Measurements from ENCODE around the gene FAM32A.

Gene FAM32A

DNA sequence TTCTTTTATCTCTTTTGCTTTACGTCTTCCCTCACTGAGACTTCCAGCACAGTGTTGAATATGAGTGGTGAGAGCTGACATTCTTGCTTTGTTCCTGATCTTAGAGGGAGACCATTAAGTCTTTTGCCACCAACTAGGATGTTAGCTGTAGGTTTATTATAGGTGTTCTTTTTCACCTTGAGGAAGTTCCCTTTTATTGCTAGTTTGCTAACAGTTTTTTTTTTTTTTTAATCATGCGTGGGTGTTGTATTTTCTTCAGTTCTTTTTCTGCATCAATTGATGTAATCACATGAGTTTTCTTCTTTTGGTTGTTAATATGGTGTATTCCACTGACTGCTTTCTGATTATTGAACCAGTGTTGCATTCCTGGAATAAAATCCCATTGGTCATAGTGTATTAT lies 33.6 kb downstream of the FAM32A start:
- in situ Hi-C loops (cut with MboI; ENCODE audit: low sequenced_read_pairs): no loop called here

DNA sequence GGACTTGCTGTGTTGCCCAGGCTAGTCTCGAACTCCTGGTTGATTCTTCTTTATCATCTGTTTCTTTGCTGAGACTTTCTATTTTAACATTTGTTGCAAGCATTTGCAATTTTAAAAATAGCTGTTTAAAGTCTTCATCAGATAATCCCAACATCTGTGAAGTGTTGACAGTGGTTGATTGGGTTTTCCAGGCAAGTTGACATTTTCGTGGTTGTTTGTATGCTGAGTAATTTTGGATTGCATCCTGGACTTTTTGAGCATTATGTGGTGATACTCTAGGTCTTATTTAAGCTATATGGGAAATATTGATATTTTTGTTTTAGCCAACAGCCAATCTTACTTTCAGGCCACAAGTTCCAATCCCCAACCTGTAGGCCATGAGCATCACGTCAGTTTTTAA lies 37.6 kb downstream of the FAM32A start:
- in situ Hi-C loops (cut with MboI; ENCODE audit: low sequenced_read_pairs): no loop called here

DNA sequence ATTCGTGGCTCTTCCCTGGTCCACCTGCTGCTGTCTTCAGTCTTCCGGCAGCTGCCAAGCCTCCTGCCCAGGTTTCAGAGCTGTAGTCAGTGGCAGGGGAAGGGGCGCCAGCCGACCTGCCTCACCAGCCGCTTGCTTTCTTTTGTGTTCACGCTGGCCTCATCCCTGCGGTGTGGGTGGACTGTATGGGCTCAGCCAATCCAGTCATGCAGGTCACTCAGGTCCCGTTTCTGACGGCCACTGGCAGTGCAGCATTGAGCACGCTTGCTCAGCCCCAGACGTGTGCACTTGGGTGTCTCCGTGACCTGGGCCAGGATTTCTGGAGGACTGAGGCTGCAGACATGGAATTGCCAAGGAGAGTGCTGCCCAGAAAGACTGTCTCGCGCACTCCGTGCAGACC lies 38.5 kb downstream of the FAM32A start:
- in situ Hi-C loops (cut with MboI; ENCODE audit: low sequenced_read_pairs): no loop called here

DNA sequence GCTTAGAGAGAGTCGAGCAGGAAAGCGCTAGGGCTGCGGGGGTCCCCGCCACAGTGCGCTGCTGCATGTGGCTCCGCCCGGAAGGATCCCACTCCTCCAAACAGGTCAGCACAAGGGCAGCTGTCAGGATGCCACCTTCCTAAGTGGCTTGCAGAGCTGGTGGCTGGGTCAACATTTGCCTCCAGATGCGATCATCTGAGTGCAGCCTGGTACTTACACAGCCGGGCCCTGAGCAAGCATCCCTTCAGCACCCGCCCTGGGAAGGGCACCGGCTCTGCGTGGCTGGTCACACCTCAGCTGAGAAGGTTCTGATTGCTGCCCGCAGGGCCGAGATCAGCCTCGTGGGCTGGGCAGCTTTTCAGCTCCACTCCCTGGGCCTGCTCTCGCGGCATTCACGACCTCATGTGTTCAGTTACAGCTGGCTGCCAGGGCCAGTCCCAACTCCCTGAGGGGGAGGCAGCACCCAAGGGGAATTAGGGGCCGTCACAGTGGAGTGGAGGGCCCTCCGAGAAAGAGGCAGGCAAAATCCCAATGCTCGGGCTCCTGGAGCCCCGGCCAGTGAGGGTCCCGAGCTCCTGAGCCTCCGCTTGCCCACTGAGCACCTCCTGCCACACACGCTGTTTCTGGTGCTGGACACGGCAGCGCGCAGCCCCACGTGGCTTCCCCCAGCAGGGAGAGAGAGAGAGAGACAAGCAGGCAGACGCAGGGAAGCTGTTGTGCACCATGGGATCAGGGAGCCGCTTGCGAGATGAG lies 39.3 kb downstream of the FAM32A start:
- in situ Hi-C loops (cut with MboI; ENCODE audit: low sequenced_read_pairs): no loop called here

DNA sequence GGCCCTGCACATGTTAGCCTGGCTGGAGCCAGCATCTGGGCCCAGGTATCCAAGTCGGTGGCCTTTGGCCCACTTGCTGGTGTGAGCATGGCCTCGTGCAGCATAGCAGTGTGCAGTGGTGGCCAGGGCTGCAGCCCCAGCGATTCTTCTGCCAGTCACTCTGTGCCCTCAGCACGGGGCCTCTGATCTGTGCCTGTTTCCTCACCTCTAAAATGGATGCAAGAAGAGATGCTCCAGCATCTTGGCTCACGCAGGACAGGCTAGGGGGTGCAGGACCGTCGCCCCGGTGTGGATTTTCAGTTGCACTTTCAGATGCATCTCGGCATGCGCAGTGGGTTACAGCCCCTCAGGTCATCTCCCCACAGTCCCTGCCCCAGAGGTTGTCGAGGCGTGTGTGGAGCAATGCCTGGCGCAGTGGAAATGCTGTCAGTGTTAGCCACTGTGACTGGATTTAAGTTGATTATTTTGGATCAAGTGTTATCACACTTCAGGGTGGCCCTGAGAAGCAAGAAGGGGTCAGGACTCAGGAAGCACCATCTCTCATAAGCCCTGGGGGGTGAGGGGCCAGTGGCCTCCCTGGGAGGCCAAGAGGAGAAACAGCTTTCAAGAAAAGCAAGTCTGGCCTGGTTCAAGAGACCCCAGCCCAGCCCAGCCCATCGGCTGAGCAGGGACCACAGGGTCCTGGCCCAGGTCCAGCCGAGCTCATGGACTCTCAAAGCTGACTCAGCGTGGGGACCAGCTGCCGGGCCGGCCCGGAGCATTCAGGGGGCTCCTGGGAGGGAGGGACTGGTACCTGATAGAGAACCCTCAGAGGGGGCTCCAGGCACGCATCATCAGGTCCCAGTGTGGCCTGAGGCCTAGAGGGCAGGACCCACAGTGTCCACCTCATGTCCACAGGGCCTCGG lies 40.3 kb downstream of the FAM32A start:
- in situ Hi-C loops (cut with MboI; ENCODE audit: low sequenced_read_pairs): no loop called here

DNA sequence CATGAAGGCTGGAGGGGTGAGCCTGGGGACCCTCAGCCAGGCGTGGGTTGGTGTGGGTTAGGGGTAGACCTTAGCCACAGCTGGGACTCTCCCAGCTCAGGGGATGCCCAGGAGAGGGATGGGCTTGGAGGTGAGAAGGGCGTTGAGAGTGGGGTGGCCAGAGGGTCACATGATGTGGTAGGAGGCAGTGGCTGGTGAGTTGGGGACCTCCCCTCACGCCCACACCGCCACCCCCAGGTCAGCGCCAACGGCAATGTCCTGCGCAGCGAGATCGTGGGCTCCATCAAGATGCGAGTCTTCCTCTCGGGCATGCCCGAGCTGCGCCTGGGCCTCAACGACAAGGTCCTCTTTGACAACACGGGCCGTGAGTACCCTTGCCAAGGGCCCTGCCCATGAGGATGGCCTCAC lies 41.0 kb downstream of the FAM32A start:
- in situ Hi-C loops (cut with MboI; ENCODE audit: low sequenced_read_pairs): no loop called here

DNA sequence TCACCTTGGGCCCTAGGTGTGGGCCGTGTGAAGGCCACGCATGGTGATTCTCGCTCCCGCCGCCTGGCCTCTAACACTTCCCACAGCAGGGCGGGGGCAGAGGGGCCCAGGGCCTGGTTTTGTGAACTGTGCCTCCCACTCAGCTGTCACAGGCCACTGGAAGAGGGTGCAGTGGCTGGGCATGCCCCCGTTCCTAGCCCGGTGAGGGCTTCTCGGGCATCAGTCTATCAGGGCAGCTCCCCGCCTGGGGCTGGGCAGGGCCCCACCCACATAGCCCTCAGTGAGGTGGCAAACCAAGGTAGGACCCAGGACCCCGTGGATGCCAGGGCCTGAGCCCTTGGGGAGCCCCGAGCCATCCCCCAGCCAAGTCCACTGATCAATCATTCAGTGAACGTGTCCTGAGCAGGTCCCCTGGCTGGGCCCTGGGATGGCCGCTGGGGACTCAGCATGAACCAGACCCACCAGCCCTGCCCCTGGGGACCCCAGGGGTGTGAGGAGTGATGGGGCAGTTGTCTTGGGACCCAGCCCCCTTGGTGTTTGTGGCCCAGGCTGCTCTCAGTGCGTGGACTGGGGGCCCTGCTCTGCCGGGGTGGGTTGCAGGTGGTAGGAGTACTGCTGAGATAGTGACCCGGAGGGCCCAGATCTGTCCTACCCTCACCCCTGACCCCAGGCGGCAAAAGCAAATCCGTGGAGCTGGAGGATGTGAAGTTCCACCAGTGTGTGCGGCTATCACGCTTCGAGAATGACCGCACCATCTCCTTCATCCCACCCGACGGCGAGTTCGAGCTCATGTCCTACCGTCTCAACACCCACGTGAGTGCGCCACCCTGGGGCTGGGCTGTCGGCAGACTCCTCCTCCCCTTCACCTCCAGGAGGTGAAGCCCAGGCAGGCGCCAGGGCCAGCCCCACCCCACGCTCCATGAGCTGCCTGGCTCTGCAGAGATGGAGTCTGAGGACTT lies 41.9 kb downstream of the FAM32A start:
- in situ Hi-C loops (cut with MboI; ENCODE audit: low sequenced_read_pairs): no loop called here

DNA sequence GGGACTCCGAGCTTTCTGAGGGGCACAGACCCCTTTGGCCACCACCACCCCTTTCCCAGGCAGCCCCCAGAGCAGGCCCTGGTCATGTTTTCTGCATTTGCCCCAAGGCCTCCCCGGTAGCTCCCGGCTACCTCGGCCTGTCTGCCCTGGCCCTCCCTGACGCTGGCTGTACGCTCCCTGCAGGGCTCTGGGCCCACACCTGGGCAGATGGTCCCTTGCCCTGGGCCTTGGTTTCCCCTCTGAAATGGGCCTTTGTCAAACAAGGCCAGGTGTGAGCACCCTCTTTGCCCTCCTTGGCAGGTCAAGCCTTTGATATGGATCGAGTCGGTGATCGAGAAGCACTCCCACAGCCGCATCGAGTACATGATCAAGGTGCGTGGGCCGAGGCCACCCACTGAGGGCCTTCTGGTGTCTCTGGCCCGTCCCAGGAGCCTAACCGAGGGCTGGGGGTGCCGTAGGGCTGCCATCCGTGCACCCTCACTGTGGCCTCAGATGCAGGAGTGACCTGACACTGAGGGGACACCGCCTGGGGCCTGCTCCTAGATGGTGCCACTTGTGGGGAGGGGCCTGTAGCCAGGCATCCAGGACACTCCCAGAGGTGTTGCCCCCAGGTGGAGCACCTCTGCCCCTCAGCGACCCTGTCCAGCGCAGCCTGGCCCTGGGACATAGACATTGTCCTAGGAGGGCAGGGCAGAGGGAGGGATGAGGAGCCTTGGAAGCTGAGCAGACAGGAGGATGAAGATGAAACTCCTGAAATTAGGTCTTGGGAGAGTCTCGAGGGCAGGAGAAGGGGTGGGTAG lies 42.8 kb downstream of the FAM32A start:
- in situ Hi-C loops (cut with MboI; ENCODE audit: low sequenced_read_pairs): no loop called here

DNA sequence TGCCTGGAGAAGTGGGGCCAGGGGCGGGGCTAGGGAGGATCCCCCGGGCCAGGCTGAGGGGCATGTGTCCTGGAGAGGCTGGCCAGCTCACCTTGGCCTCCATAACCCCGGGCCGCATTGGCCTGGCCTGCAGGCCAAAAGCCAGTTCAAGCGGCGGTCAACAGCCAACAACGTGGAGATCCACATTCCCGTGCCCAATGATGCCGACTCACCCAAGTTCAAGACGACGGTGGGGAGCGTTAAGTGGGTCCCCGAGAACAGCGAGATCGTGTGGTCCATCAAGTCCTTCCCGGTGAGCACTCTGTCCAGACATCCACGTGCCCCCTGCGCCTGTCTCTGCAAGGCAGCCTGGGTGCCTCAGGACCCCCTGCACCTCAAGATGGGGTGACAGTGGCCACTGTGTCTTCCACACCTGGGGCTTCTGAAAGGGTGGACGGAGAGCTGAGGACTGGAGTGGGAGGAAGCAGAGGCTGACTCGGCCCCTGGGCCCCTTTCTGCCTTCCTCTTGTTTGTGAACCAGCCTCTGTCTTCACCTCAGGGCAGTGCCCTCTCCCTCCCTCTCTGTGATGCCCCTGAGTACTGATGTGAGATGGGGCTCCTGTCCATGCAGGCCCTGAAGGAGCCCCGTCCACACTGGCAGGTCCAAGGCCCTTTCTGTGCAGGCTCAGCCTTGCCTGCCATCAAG lies 43.6 kb downstream of the FAM32A start:
- in situ Hi-C loops (cut with MboI; ENCODE audit: low sequenced_read_pairs): no loop called here

DNA sequence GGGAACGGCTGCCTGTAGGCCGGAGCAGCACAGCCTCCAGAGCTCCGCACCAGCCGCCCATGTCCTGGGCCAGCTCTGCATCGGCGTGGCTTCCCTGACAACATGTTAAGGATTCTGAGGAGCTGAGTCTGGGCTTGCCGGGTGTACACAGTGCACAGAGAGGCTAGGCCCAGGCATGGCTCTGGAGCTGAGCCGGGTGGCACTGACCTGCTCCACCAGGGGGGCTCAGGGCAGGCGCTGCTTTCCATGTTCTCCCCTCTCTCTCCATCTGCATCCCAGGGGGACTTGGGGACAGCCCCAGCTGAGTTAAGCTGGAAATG lies 44.1 kb downstream of the FAM32A start:
- in situ Hi-C loops (cut with MboI; ENCODE audit: low sequenced_read_pairs): no loop called here

DNA sequence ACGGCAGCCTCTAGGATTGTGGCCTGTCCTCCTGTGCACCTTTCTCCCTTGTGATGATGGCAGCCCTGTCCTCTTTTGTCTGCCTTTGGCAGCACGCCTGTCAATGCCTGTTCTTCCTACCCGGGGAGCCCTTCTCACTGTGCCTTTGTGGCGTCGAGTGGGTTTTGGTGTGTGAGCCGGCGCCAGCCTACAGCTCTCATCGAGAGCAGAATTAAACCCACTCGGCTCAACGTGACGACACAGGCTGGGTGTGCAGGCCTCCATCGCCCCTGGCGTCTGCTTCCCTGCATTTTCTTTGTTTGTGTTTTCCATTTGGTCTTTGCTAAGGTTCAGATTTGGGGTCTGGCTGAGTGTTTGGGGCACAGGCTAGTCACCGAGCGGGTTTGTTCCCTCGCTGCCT lies 46.9 kb downstream of the FAM32A start:
- in situ Hi-C loops (cut with MboI; ENCODE audit: low sequenced_read_pairs): no loop called here

DNA sequence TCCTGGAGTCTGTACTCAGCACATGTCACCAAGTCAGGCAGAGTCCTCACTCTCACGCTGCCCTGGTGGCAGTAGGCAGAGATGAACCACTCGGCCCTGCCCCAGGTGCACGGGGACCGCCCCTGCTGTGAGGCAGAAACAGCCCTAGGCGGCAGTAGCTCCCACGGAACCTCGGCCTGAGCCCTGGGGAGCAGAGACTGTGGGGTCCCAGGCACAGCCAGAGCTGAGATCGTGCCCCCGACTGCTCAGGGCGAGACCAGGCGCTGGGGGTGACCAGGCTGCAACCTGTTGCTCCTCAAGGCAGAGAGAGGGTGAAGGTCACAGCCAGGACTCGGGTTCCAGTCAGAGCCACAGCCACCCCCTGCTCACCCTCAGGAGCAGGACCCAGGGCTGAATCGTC lies 47.4 kb downstream of the FAM32A start:
- in situ Hi-C loops (cut with MboI; ENCODE audit: low sequenced_read_pairs): no loop called here

DNA sequence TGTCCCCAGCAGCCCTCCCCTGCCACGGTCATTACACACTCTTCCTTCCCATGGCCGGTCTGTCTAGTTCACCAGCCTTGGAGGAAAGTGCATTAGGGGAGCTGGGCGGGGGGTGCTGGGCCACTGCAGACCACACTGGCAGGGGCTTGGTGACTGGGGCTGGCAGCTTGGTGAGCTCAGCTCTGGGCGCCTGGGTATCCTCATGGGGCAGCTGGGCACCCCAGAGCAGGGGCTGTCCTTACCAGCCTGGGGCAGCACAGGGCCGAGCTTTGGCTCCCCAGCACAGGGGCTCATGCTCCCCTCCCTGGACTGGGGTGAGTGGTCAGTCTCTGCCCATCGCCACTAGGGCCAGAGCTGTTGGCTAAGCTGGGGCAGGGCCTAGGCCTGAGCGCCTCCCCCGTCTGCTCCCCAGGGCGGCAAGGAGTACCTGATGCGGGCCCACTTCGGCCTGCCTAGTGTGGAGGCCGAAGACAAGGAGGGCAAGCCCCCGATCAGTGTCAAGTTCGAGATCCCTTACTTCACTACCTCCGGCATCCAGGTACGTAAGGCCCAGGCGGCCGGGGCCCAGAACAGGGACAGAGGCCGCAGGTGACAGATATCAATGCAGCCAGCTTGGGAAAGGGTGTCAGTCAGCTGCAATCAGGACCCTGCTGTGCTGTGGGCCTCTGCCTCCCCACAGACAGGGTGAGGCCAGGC lies 48.0 kb downstream of the FAM32A start:
- in situ Hi-C loops (cut with MboI; ENCODE audit: low sequenced_read_pairs): no loop called here

DNA sequence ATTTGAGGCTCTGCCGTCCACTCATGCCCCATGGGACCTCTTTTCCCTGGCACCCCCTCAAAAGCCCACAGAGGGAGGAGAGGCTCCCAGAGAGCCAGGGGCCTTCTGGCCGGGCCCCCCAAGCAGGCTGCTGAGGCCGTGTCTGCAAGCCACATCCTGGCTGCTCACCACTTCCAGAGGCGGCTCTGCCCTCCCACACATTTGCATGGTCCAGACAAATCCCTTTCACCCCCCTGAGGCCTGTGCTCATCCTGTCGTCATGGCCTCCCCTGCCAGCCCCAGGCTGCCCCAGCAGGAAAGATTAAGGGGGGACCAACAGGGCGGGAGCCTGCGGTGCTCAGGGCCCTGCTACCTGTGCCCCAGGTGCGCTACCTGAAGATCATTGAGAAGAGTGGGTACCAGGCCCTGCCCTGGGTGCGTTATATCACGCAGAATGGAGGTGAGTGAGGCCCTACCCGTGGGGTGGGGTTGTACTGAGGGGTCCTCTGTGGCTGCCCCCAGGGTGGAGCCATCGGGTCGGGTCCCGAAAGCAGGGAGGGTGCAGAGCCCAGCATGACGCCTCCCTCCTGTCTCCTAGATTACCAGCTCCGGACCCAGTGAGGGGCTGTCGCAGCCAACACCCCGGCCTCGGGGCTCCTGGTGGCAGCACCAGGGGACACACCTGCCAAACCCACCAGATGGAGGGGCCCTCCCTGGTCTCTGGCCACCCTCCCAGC lies 48.8 kb downstream of the FAM32A start:
- in situ Hi-C loops (cut with MboI; ENCODE audit: low sequenced_read_pairs): no loop called here

DNA sequence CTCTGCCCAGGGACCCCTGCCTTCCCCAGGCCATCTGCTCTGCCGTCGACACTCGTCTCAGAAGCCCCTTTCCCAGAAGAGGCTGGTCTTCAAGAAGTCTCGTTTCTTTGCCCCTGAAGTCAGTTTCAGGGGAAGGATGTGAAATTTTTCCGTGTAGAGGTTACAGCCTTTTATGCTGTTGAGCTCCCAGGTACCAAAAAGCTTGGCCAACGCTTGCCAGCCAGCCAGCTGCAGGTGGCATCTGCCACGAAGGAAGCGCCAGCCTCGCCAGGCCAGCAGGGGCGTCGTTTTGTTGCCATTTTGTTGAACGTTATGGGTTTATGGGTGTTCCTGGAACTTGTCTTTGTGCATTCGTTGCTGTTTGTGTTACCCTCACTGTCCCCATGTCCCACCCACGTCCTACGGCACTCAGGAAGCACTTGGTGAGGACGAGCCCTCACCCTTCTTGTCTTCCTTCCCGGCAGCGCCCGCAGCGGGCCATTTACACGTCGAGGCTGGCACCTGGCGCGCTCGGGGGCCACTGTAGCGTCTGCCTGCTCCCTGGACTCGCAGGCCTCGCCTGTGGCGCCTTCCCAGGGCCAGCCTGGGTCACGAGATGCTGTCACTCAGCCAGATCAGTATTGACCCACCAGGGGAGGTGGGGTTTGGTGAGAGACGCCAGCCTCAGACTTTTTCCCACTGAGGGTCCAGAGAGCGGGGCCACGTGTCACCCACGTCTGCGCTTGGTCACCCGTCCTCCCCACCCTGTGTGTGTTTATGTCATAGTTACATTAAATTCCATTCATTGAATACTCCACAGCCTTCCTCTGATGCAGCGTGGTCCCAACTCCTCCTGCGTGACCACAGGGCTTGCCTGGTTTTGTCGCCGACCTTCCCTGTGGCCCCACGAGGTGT lies 49.6 kb downstream of the FAM32A start:
- in situ Hi-C loops (cut with MboI; ENCODE audit: low sequenced_read_pairs): no loop called here

DNA sequence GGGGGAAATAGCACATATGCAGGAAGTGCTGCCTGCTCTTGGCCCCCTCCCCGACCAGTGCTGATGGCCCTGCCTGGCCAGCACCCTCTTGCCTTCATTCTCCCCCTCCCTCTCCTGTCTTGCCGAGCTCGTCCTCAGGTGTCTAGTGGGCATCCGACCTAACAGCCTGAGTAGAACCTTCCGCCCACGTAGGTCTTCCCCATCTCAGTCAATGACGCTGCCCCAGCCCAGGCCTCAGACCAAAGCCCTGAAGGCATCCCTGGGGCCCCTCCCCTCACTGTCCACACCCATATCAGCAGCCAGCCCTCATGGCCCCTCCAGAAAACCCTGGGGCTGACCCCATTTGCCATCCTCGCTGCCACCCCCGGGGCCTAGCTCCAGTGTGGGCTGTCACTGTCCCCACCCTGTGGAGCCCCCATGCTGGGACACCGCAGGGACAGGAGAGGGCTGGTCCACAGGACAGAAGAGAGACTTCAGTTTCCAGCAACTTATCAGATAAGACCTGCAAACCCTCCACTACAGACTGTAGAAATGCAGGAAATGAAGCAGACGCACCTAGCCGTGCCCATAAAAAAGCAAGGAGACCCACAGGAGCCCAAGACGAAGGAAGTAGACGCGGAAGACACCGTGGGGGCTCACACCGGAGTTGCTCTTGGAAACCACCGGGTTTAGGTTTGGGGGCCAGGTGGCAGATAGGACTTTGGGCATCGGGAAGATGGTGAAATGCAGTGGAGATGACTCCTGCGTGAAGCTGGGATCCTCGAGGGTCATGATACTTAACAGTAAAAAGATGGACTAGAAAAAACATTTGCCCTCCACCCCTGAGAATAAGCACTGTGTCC lies 50.8 kb downstream of the FAM32A start:
- in situ Hi-C loops (cut with MboI; ENCODE audit: low sequenced_read_pairs): no loop called here
